ENCODE data around the gene DCAF11.

GRCh38 chr14:24110523-24110922 is 4.1 kb upstream of the DCAF11 start:
- TF ChIP-seq POLR2A (IDR thresholded peaks at IDR 0.05): no peak
- TF ChIP-seq CTCF (IDR thresholded peaks at IDR 0.05 in 8 of 11, conservative IDR thresholded peaks at IDR 0.05 in 3 of 11): no peak
- TF ChIP-seq POLR2AphosphoS5 (IDR thresholded peaks at IDR 0.05): no peak
